Pancreas (tissue), 10 donors: Measurements from ENCODE around the gene SLC16A3. TPM values are rescaled to one million over a fixed set of nuclear protein-coding genes. Genes with fewer than 3 reads are reported as not detected.

Experiments used
- ATAC-seq, 4 donors: fragments of 200-7000 bp; cut with Tn5 transposase; one replicate each; pipeline versions ENCODE4 v1.8.0 to v1.9.1; 2020; ENCODE audit warnings: mild to moderate bottlenecking in 4 of 4, moderate library complexity in 4 of 4
- DNase-seq, 6 donors: peaks; one replicate each; pipeline ENCODE4 v3.0.0-alpha.2; 2020
- FAIRE-seq: peaks from 2 replicates; lab custom pipeline; 2012; peaks lifted over from hg19 to GRCh38; lab: Jason Lieb, UNC
- H3K27ac ChIP-seq, 4 donors: fragments of 200-600 bp; sonication (generic); 1 replicate in 3 of 4; 2 replicates in 1 of 4; pipeline versions ENCODE4 v1.5.0 to v1.8.0; 2020
- H3K27me3 ChIP-seq, 4 donors: fragments of 200-600 bp; one replicate each; pipeline ENCODE4 v1.8.0; 2021
- H3K36me3 ChIP-seq, 3 donors: fragments of 200-600 bp; sonication (generic) in 1 of 3; one replicate each; pipeline versions ENCODE4 v1.5.0 to v1.8.0; 2020 to 2021
- H3K4me1 ChIP-seq, 3 donors: fragments of 200-600 bp; one replicate each; pipeline ENCODE4 v1.8.0; 2021
- H3K4me3 ChIP-seq, 4 donors: fragments of 200-600 bp; sonication (generic) in 2 of 4; one replicate each; pipeline versions ENCODE4 v1.5.0 to v1.8.0; 2020 to 2021
- H3K9me3 ChIP-seq, 4 donors: fragments of 200-600 bp; one replicate each; pipeline ENCODE4 v1.8.0; 2021
- CTCF ChIP-seq, 4 donors: fragments of 200-600 bp; sonication (generic) in 3 of 4; IDR thresholded peaks; one replicate each; pipeline versions ENCODE4 v1.5.0 to v1.8.0; 2021; ENCODE audit warnings: antibody characterized with exemption in 4 of 4
- WGBS, 2 donors: extraction: QIAGEN DNeasy Blood & Tissue Kit; methylation state at CpG; one replicate each; pipeline ENCODE4 v1.1.7; 2013; 5-methylcytosine and 5-hydroxymethylcytosine counted together
- intact Hi-C, 3 donors: fragments of 100-400 bp; cut with DNase I; formaldehyde crosslinking; loops; one replicate each; pipeline versions ENCODE4 v1.11.1 to v1.14.2; 2022
- polyA plus RNA-seq, 2 donors: library from polyadenylated mRNA; stranded (reverse); fragments of 200-250 nt; gene quantifications; one replicate each; pipeline ENCODE4 v1.2.3, GENCODE V29; 2013
- total RNA-seq, 6 donors: library from RNA; stranded (reverse); fragmentation: NEBNext Ultra II Directional in 4 of 6; extraction: Animal tissue kit (Norgen Biotek cat#: 25700) in 4 of 6; gene quantifications; one replicate each; pipeline versions ENCODE4 v1.2.1 to v1.2.4, GENCODE V29; 2021 to 2023
- donor health status: healthy with polysubstance abuse.
- donor health status: DM: no; HTN: no; CAD: no; lungs with moderate emphysema.
- donor health status: DM: no; HTN: no; CAD: no.
- donor health status: control.
- donor health status: control.
- donor health status: Bipolar disorder and iron deficiency.
- donor health status: DM: yes; HTN: yes; CAD: no.
- donor health status: DM: no; HTN: no; CAD: no.
- donor health status: DM: no; HTN: no; CAD: no.
- donor health status: DM: yes; HTN: yes; CAD: no.

Gene SLC16A3
- total and polyA plus RNA-seq, 8 donors = 1.2 to 22.8 (median 3.7) TPM

GRCh38 chr17:82272495-82273326 is 43.9 kb downstream of the SLC16A3 start:
- WGBS, 2 donors = 1% methylated on average over 39 to 55 of the region's 57 CpGs
- Histone ChIP-seq H3K27ac (peak overlapping the region; percentile 97 to 99 (median 98)), H3K9me3 (no peaks in the 10 kb centered on the region), H3K4me3 (peak overlapping the region; percentile 76 to 97 (median 90)), H3K4me1 (peaks cover 35 to 53% (median 40%) of the 10 kb centered on the region in 3 donors), H3K36me3 (no peaks in the 10 kb centered on the region), H3K27me3 (no peaks in the 10 kb centered on the region)
- TF ChIP-seq CTCF (IDR thresholded peaks at IDR 0.05) = no peak
- ATAC-seq (peak; percentile 28 to 36 (median 35)), DNase-seq (peak in 4 of 6 donors; percentile 29 to 68 (median 67)), FAIRE-seq (no peak)
- intact Hi-C loops = no loop called here

- intact Hi-C loops = no loop called here
- Histone ChIP-seq H3K4me1 (peaks cover 27 to 47% (median 32%) of the 10 kb centered on the region in 3 donors), H3K4me3 (peak within 1 kb of the TSS; percentile 76 to 97 (median 90)), H3K36me3 (no peaks in the 10 kb centered on the region), H3K27me3 (no peaks in the 10 kb centered on the region), H3K27ac (peak within 1 kb of the TSS; percentile 97 to 99 (median 98)), H3K9me3 (no peaks in the 10 kb centered on the region)
- peak; percentile 90 to 94 (median 92) for ATAC-seq
- no peak for TF ChIP-seq CTCF (IDR thresholded peaks at IDR 0.05)
- peak; percentile 89 to 98 (median 94) for DNase-seq
- 3% methylated on average over 69 to 80 of the region's 80 CpGs for WGBS, 2 donors
- no peak for FAIRE-seq
Measured at GRCh38 chr17:82273327-82274133, 44.7 kb downstream of the SLC16A3 start, which contains the start of gene CSNK1D. CSNK1D (minus strand) TSS chr17:82273700; CDS start chr17:82273381, 319 bp downstream.

DNA sequence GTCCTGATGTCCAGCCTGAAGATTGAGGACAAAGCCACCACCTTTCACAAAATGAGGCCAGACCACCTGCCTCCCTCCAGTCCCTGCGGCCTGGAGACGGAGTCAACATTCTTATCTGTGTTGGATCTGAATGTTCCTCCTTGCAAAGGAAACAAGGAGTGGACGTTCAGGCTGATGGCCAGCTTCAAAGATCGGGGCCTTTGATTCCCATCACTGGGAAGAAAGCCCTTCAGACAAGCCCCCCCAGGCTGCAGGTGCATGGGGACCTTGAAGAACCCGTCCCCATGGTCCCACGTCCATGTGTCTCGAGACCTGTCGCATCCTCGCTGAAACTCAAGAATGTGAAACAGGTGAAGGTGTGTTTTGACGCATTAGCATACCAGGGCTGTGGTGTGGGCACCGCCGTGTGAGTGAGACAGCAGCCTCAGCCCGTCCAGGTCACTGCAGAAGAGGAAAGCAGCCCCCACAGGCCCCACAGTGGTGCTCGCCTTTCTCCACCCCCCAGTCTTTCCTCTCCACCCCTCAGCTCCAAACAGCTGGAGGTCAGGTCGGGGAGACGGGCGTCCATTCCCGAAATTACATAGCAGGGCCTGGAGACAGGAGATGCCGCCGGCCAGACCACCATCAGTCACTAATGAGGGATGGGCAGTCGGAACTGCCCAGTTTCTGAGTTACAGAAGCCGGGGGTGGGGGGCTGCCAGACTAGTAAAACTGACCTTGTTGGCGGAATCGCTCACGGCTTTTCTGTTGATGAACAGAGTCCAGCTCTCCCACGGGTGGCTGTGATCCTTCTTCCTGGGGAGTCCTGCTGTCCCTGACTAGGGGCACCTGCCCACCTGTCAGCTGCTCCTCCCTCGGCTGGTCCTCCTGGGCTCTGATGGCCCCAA is 45.5 kb downstream of the SLC16A3 start:
- H3K9me3 ChIP-seq = no peaks in the 10 kb centered on the region
- peaks cover 19 to 47% (median 24%) of the 10 kb centered on the region in 3 donors for H3K4me1 ChIP-seq
- peak overlapping the region; percentile 76 to 97 (median 90) for H3K4me3 ChIP-seq
- intact Hi-C loops = no loop called here
- peak overlapping the region; percentile 97 to 99 (median 98) for H3K27ac ChIP-seq
- FAIRE-seq (no peak), ATAC-seq (no peak), DNase-seq (peak in 2 of 6 donors; percentile 19 to 59)
- H3K36me3 ChIP-seq = no peaks in the 10 kb centered on the region
- TF ChIP-seq CTCF (IDR thresholded peaks at IDR 0.05) = no peak
- 51 to 52% methylated on average over 27 of the region's 27 CpGs for WGBS, 2 donors
- H3K27me3 ChIP-seq = no peaks in the 10 kb centered on the region

DNA sequence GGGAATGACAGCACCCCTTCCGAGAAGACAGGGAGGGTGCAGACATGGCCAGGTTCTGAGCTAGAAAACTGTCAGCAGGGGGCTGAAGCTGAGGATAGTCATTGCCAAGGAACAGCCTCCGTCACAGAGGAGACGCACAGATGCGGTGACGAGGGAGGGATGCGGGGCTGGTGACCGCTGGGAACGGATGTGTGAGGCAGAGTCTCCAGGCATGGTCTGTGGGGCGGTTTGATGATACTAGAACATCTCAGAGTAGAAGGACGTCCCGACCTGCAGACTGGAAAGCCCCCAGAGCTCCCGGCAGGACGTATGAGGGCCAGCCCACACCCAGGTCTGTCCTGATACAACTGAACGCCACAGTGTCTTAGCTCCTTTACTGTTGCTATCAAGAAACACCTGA is 46.5 kb downstream of the SLC16A3 start:
- no peak overlapping the region for H3K27ac ChIP-seq
- WGBS, 2 donors = 94% methylated on average over 14 of the region's 14 CpGs
- intact Hi-C loops = no loop called here
- FAIRE-seq = no peak
- DNase-seq = peak in 2 of 6 donors; percentile 16 to 51
- H3K4me3 ChIP-seq = no peak overlapping the region
- no peak for ATAC-seq
- no peak for TF ChIP-seq CTCF (IDR thresholded peaks at IDR 0.05)
- H3K27me3 ChIP-seq = no peaks in the 10 kb centered on the region
- H3K4me1 ChIP-seq = peaks cover 15 to 39% (median 17%) of the 10 kb centered on the region in 3 donors
- no peaks in the 10 kb centered on the region for H3K9me3 ChIP-seq
- H3K36me3 ChIP-seq = no peaks in the 10 kb centered on the region
